K562 treated with DMSO at 1 percent for 12 hours (cell line): ENCODE results near the gene CSNK1G1. TPM values are rescaled to one million over a fixed set of nuclear protein-coding genes. Genes with fewer than 3 reads are reported as not detected.

Experiments used
- total RNA-seq: library from RNA; unstranded; fragments of 300-600 nt; gene quantifications from 2 replicates; pipeline ENCODE4 v1.2.3, GENCODE V29; 2022; ENCODE audit not compliant: insufficient read depth

Gene CSNK1G1
- total RNA-seq: 2.4 and 9.3 TPM in 2 replicates

GRCh38 chr15:64355944-64356709 lies at the start of gene CSNK1G1:
Gene CSNK1G1 (minus strand): TSS chr15:64356173. CDS start chr15:64300499, 55,674 bp downstream.

GRCh38 chr15:64387562-64388168 lies 31.7 kb upstream of the CSNK1G1 start, which contains the start of gene TRIP4:
Gene TRIP4 (plus strand): TSS chr15:64387836. CDS start chr15:64387864, 28 bp downstream.

GRCh38 chr15:64381000-64381751 lies 25.2 kb upstream of the CSNK1G1 start, which contains the start of gene PCLAF:
Gene PCLAF (minus strand): TSS chr15:64381441. CDS start chr15:64381371, 70 bp downstream.

DNA sequence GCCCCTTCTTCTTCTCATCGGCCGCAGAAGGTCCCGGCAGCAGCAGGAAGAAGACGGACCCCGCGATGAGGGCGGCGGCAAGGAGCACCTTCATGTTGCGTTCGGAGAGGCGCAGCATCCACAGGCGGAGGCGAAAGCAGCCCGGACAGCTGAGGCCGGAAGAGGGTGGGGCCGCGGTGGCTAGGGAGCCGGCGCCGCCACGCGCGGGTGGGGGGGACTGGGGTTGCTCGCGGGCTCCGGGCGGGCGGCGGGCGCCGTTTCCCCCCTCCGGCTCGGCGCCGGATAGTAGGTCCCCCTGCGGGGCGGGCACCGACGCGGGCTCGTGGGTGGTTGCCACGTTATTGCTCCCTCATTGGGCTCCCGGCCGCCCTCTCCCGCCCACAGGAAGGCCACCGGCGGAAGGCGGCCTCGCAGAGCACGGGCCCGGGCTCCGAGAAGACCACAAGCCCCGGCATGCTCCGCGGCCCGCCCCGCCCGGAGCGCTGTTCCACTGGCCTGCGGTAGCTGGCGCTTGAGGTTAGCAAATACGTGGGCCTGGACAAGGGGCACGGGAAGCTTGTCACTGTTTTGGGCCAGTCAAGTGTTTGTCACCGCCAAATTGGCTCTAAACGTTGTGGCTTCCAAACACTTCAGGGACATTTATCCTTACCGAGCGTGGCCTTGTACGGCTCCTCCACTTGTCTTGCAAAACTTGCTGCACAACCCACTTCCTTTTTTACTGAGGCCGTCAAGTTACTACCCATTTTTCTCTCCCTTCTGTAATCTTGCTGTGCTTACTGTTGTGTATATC lies 192.9 kb downstream of the CSNK1G1 start, which contains the start of gene PPIB:
TSS of gene PPIB (minus strand) at position 154 of the 790 bp plus-strand sequence. CDS start at position 118, 36 bp downstream.

GRCh38 chr15:64151727-64152506 lies 204.1 kb downstream of the CSNK1G1 start, which contains the start of gene SNX22:
Gene SNX22 (plus strand): TSS chr15:64151731. CDS start chr15:64151776, 45 bp downstream.

Other genes starting within 250 kb of the CSNK1G1 start
- gene SNX22, start 204.4 kb downstream of the CSNK1G1 start, total RNA-seq: 0.65 and 0.86 TPM in 2 replicates
- gene PPIB, start 193.2 kb downstream of the CSNK1G1 start, total RNA-seq: 454 and 538 TPM in 2 replicates
- gene PCLAF, start 25.3 kb upstream of the CSNK1G1 start, total RNA-seq: 103 and 123 TPM in 2 replicates
- gene TRIP4, start 31.7 kb upstream of the CSNK1G1 start, total RNA-seq: 17.3 and 25.6 TPM in 2 replicates
- gene ZNF609, start 104.4 kb upstream of the CSNK1G1 start, total RNA-seq: 4.8 and 22.0 TPM in 2 replicates